ENCODE results near the gene PRIMA1.

DNA sequence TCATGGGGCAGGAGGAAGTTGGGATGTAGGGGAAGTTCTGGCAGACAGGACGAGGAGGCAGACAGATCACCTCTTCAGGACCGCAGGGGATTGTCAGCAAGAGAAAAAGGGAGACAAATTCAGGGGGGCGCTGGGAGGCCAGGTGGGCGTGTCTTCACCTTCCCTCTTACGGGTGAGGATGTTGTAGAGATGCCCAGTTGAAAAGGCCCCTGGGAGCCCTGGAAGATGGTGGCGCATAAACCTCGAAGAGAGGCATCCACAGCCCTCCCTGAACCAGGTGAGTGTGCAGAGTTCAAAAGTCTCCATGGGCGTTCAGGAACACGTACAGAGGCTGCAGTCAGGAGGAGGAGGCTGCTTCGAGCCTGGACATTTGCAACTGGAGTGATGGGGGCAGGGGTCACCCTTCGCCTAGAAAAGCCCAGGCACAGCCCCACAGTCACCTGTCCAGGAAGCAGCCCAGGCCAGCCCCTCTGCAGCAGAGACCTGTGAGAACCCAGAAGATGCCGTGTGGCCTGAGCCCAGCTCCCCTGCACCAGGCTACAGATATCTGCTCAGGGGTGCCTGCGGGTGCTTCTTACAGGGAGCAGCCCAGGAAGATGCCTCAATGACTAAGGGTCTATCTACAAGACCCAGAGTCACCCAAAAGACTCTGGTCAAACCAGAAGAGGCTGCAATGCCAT, 74.4 kb downstream of the PRIMA1 start:
- TF ChIP-seq, protein P1, sequence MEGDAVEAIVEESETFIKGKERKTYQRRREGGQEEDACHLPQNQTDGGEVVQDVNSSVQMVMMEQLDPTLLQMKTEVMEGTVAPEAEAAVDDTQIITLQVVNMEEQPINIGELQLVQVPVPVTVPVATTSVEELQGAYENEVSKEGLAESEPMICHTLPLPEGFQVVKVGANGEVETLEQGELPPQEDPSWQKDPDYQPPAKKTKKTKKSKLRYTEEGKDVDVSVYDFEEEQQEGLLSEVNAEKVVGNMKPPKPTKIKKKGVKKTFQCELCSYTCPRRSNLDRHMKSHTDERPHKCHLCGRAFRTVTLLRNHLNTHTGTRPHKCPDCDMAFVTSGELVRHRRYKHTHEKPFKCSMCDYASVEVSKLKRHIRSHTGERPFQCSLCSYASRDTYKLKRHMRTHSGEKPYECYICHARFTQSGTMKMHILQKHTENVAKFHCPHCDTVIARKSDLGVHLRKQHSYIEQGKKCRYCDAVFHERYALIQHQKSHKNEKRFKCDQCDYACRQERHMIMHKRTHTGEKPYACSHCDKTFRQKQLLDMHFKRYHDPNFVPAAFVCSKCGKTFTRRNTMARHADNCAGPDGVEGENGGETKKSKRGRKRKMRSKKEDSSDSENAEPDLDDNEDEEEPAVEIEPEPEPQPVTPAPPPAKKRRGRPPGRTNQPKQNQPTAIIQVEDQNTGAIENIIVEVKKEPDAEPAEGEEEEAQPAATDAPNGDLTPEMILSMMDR (IDR thresholded peaks at IDR 0.05; ENCODE audit: low read depth, low read length, poor library complexity, severe bottlenecking), result no peak
- no peak for TF ChIP-seq EZH2phosphoT487 (IDR thresholded peaks at IDR 0.05; ENCODE audit: borderline replicate concordance, low read length)
